Osteoblast (primary cell): Measurements from ENCODE around the gene MPRIP. TPM values are rescaled to one million over a fixed set of nuclear protein-coding genes. Genes with fewer than 3 reads are reported as not detected.

Source experiments
- DNase-seq: peaks from one replicate; pipeline ENCODE4 v3.0.0; 2011; ENCODE audit warnings: low spot score, mixed read lengths; ENCODE audit not compliant: insufficient read length; ENCODE audit errors: missing footprints
- H2AFZ ChIP-seq: 2 replicates; pipeline ENCODE4 v1.6.0; 2011; ENCODE audit warnings: mild to moderate bottlenecking, low read length
- H3K27ac ChIP-seq: 2 replicates; pipeline ENCODE4 v1.5.1; 2011; ENCODE audit warnings: mild to moderate bottlenecking, low read depth, low read length, moderate library complexity
- H3K27me3 ChIP-seq: 2 replicates; pipeline ENCODE4 v1.6.0; 2012; ENCODE audit warnings: mild to moderate bottlenecking, control low read depth, inconsistent platforms, low read length, moderate library complexity; ENCODE audit not compliant: insufficient read depth
- H3K36me3 ChIP-seq: 2 replicates; pipeline ENCODE4 v1.5.1; 2011; ENCODE audit warnings: mild to moderate bottlenecking, low read length, control low read depth, moderate library complexity; ENCODE audit not compliant: insufficient read depth
- H3K4me1 ChIP-seq: 2 replicates; pipeline ENCODE4 v1.5.1; 2011; ENCODE audit warnings: mild to moderate bottlenecking, low read length, control low read depth, moderate library complexity; ENCODE audit not compliant: insufficient read depth
- H3K4me2 ChIP-seq: 2 replicates; pipeline ENCODE4 v1.6.0; 2011; ENCODE audit warnings: mild to moderate bottlenecking, low read length; ENCODE audit not compliant: insufficient read depth
- H3K4me3 ChIP-seq: fragments of 200-600 bp; sonication (generic); 3 replicates; pipeline ENCODE4 v1.5.1; 2012; ENCODE audit warnings: mild to moderate bottlenecking, low read length, inconsistent platforms; ENCODE audit not compliant: insufficient read depth
- H3K79me2 ChIP-seq: 2 replicates; pipeline ENCODE4 v1.6.0; 2012; ENCODE audit warnings: mild to moderate bottlenecking, low read length, control low read depth, inconsistent platforms; ENCODE audit not compliant: insufficient read depth
- H3K9me3 ChIP-seq: 2 replicates; pipeline ENCODE4 v1.5.1; 2011; ENCODE audit warnings: low read depth, low read length, control low read depth
- H4K20me1 ChIP-seq: 2 replicates; pipeline ENCODE4 v1.6.0; 2012; ENCODE audit warnings: mild to moderate bottlenecking, low read length, control low read depth; ENCODE audit not compliant: insufficient read depth
- total RNA-seq: library from RNA; depleted of rRNA; stranded (reverse); fragments of >200 nt; gene quantifications from 2 replicates; pipeline ENCODE4 v1.2.3, GENCODE V29; 2012
- TF ChIP-seq, protein P1 (sequence below): IDR thresholded peaks from 2 replicates; pipeline ENCODE4 v1.5.1; 2011; ENCODE audit warnings: mild to moderate bottlenecking, low read depth, low read length, moderate library complexity; ENCODE audit errors: extremely low read depth

Gene MPRIP
- total RNA-seq, 1 donor = 149 TPM

- no peaks in the 10 kb centered on the region for H3K27me3 ChIP-seq
- DNase-seq = no peak
- no peak overlapping the region for H3K4me3 ChIP-seq
- H2AFZ ChIP-seq = no peak overlapping the region
- peak overlapping the region; percentile 78 for H3K27ac ChIP-seq
- peaks cover 57% of the 10 kb centered on the region for H3K4me1 ChIP-seq
- TF ChIP-seq, protein P1, sequence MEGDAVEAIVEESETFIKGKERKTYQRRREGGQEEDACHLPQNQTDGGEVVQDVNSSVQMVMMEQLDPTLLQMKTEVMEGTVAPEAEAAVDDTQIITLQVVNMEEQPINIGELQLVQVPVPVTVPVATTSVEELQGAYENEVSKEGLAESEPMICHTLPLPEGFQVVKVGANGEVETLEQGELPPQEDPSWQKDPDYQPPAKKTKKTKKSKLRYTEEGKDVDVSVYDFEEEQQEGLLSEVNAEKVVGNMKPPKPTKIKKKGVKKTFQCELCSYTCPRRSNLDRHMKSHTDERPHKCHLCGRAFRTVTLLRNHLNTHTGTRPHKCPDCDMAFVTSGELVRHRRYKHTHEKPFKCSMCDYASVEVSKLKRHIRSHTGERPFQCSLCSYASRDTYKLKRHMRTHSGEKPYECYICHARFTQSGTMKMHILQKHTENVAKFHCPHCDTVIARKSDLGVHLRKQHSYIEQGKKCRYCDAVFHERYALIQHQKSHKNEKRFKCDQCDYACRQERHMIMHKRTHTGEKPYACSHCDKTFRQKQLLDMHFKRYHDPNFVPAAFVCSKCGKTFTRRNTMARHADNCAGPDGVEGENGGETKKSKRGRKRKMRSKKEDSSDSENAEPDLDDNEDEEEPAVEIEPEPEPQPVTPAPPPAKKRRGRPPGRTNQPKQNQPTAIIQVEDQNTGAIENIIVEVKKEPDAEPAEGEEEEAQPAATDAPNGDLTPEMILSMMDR = no peak
- H4K20me1 ChIP-seq = peaks cover 84% of the 10 kb centered on the region
- H3K36me3 ChIP-seq = peaks cover 24% of the 10 kb centered on the region
- H3K9me3 ChIP-seq = no peaks in the 10 kb centered on the region
- peaks cover 97% of the 10 kb centered on the region for H3K79me2 ChIP-seq
- no peak overlapping the region for H3K4me2 ChIP-seq
Measured at GRCh38 chr17:17052462-17053221, 10.4 kb downstream of the MPRIP start.

DNA sequence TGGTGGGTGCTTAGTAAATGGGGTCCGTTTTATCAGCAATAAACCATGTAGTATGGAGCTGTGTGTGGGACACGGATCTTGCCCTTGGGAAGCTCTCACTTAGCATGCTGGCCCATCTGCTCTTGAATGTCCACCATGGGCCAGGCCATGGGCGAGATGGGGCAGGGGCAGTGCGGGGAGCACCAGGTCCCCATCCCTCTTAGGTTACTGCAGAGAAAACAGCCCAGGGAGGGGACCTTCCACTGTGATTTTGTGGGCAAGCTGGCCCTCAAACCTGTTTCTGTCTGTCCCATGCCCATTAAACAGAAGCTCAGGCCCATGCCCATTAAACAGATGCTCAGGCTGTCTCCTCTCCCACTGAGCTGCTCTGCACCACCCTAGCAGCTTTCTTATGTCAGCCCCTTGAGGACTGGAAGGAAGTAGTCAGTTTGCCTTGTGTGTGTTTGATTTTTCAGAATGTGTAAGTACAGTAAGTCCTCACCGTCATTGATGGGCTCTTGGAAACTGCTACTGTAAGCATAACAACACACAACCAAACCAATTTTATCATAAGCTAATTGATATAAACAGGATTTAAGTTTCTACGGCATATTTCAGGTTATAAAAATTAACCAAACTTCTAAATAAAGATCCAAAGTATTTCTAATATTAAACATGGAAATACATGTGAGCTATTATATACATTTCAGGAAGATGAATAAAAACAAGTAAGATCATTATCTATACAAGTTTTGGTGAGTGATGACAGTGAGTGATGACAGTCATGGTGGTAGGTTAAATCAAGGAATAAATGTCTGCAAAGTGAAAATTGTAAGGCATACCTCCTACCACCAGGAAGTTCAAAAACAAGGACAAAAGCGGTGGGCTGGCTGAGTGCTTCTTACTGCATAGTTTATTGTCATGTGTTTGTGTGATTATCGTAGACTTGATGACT lies 11.5 kb downstream of the MPRIP start:
- Histone ChIP-seq H3K4me1 (peaks cover 53% of the 10 kb centered on the region), H3K79me2 (peaks cover 97% of the 10 kb centered on the region), H3K4me2 (no peak overlapping the region), H3K9me3 (no peaks in the 10 kb centered on the region), H3K4me3 (no peak overlapping the region), H3K27me3 (no peaks in the 10 kb centered on the region), H4K20me1 (peaks cover 84% of the 10 kb centered on the region), H3K27ac (no peak overlapping the region), H3K36me3 (peaks cover 34% of the 10 kb centered on the region), H2AFZ (no peak overlapping the region)
- TF ChIP-seq, protein P1 = no peak
- no peak for DNase-seq

- peaks cover 53% of the 10 kb centered on the region for H3K4me1 ChIP-seq
- no peak overlapping the region for H3K4me3 ChIP-seq
- DNase-seq = no peak
- H3K36me3 ChIP-seq = peaks cover 41% of the 10 kb centered on the region
- TF ChIP-seq, protein P1 = no peak
- peaks cover 86% of the 10 kb centered on the region for H4K20me1 ChIP-seq
- no peaks in the 10 kb centered on the region for H3K9me3 ChIP-seq
- peaks cover 97% of the 10 kb centered on the region for H3K79me2 ChIP-seq
- H2AFZ ChIP-seq = no peak overlapping the region
- H3K27me3 ChIP-seq = no peaks in the 10 kb centered on the region
- H3K27ac ChIP-seq = no peak overlapping the region
- H3K4me2 ChIP-seq = no peak overlapping the region
Measured at GRCh38 chr17:17054636-17055035, 12.4 kb downstream of the MPRIP start.
